ENCODE data around the gene RRH. TPM values are rescaled to one million over a fixed set of nuclear protein-coding genes. Genes with fewer than 3 reads are reported as not detected.
"Not testable (repeated sequence)": the region's sequence is repeated elsewhere in the genome, so short reads cannot be mapped to it uniquely, and the experiment has no call there.

Gene RRH
- total RNA-seq, 1 donor from 2014 or later, result not detected

DNA sequence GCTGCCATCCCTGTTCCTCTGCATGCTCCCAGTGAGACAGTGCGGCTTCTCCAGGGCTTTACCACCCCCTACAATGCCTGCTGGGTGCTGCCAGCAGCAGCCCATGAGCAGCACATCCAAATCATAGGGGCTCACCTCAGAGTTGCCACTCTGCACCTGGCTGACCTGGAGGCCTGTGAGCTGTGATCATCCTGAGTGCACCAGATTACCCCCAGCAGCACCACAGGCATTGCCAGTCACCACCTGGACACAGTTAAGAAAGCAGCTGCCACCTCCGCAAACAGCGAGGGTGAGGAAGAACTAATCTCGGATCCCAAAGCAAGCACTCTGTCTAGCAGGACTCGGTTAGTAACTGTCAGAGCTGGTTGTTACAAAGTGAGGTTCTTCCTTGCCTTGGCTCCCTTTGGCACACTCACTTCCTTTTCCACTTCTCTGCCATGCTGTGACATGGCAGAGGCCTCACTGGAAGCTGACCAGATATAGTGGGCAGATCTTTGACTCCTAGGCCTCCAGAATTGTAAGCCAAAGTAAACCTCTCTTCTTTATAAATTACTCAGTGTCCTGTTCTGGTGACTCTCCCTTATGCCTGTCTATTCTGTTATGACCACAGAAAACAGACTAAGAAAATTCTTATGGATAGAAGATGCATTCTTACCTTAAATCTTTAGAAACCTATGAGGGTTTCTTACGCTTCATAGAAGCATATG lies 45.3 kb downstream of the RRH start:
- TF ChIP-seq, protein P1, sequence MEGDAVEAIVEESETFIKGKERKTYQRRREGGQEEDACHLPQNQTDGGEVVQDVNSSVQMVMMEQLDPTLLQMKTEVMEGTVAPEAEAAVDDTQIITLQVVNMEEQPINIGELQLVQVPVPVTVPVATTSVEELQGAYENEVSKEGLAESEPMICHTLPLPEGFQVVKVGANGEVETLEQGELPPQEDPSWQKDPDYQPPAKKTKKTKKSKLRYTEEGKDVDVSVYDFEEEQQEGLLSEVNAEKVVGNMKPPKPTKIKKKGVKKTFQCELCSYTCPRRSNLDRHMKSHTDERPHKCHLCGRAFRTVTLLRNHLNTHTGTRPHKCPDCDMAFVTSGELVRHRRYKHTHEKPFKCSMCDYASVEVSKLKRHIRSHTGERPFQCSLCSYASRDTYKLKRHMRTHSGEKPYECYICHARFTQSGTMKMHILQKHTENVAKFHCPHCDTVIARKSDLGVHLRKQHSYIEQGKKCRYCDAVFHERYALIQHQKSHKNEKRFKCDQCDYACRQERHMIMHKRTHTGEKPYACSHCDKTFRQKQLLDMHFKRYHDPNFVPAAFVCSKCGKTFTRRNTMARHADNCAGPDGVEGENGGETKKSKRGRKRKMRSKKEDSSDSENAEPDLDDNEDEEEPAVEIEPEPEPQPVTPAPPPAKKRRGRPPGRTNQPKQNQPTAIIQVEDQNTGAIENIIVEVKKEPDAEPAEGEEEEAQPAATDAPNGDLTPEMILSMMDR (IDR thresholded peaks at IDR 0.05), result no peak
- no peaks in the 10 kb centered on the region for H3K27me3 ChIP-seq (ENCODE audit: low read depth)
- H3K27ac ChIP-seq, result no peak overlapping the region
- intact Hi-C loops (cut with DNase I), result no loop called here
- H3K36me3 ChIP-seq, result no peaks in the 10 kb centered on the region
- ATAC-seq (no peak), DNase-seq (no peak)
- no peaks in the 10 kb centered on the region for H3K9me3 ChIP-seq
- H3K4me1 ChIP-seq, result no peaks in the 10 kb centered on the region
- H3K4me3 ChIP-seq, result no peak overlapping the region

DNA sequence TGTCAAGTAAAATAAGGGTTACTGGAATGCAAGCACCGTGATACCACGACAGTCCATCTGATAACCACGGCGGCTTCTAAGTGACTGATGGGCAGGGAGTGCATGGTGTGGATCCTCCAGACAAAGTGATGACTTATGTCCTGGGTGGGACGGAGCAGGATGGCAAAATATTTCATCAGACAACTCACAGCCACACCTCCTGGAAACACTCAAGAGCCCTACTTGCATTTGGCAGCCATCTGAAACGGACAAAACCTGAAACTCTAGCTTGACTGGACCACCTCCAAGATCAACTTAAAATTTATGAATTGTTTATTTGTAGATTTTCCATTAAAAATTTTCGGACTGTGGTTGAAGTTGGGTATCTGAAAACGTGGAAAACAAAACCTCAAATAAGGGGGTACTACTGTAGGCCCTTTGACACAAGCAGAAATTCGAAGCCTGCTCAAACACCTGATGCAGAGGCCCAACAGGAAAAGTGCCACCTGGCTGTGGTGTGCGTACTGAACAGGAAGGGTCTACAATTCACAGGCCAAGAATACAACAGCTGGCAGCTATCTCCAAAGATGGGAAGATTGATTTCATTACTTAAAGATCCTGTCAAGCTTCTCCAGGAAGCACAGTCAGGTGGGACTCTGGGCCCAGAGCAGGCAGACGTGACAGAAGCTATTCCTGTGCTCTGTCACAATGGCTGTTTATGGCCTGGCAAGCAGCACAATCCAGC lies 46.2 kb downstream of the RRH start:
- Histone ChIP-seq H3K36me3 (no peaks in the 10 kb centered on the region), H3K4me1 (no peaks in the 10 kb centered on the region), H3K9me3 (no peaks in the 10 kb centered on the region), H3K4me3 (no peak overlapping the region), H3K27ac (no peak overlapping the region), H3K27me3 (ENCODE audit: low read depth) (peaks cover under 1% of the 10 kb centered on the region)
- TF ChIP-seq, protein P1 (IDR thresholded peaks at IDR 0.05), result no peak
- intact Hi-C loops (cut with DNase I), result no loop called here
- DNase-seq, result no peak
- ATAC-seq, result no peak

DNA sequence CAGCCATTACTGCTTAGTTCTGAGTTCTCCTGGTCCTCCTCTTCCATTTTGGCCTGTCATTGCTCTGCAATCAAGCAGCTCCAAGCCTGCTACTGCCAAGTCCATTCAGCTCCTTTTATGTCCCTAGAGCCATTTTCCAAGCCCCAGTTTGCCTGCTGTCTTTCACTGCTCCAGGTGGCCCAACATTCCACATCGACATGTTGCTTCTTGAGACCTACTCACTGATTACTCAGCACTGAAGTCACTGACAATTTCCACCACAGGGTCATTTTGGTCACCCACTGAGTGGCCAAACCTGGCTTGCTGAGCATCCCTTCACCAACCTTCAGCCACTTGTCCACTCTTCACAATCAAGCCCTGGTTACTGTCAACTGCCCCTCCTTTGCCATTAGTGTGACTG lies 47.3 kb downstream of the RRH start:
- Histone ChIP-seq H3K4me1 (no peaks in the 10 kb centered on the region), H3K4me3 (no peak overlapping the region), H3K27ac (no peak overlapping the region), H3K9me3 (no peaks in the 10 kb centered on the region), H3K36me3 (no peaks in the 10 kb centered on the region), H3K27me3 (ENCODE audit: low read depth) (peaks cover 3% of the 10 kb centered on the region)
- TF ChIP-seq, protein P1 (IDR thresholded peaks at IDR 0.05), result no peak
- DNase-seq (no peak), ATAC-seq (no peak)
- intact Hi-C loops (cut with DNase I), result no loop called here

DNA sequence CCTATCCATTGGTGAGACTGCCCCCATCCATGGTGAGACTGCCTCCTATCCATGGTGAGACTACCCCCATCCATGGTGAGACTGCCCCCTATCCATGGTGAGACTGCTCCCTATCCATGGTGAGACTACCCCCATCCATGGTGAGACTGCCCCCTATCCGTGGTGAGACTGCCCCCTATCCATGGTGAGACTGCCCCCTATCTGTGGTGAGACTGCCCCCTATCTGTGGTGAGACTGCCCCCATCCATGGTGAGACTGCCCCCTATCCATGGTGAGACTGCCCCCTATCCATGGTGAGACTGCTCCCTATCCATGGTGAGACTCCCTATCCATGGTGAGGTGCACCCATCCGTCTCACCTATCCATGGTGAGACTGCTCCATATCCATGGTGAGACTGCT lies 47.8 kb downstream of the RRH start:
- H3K27ac ChIP-seq; intact Hi-C loops (cut with DNase I); ATAC-seq: not testable (repeated sequence)

DNA sequence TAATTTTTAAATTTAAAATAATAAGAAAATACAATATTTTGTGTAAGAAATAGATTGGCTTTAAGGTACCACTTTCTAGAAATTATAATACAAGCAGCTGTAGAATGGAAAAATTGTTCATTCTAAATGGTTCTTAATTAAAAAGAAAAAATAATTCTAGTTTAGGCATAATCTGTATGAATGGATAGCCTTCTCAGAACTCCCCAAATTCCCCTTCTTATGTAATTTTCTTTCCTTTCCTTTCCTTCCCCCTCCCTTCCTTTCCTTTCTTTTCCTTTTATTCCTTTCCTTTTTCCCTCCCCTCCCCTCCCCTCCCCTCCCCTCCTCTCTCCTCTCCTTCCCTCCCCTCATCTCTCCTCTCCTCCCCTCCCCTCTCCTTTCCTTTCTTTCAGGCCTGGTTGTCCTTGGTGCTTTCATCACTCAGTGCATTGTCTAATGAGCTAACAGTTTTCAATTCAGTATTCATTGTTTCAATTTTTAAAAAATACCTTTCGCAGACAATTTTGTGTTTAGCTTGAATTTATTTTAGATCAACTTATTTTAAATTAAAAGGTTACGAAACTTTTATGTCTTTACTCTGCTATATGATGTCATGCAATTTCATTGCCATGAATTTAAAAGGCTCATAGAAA lies 49.0 kb downstream of the RRH start:
- DNase-seq (no peak), ATAC-seq (no peak)
- intact Hi-C loops (cut with DNase I), result no loop called here
- Histone ChIP-seq H3K4me3 (no peak overlapping the region), H3K4me1 (no peaks in the 10 kb centered on the region), H3K27me3 (ENCODE audit: low read depth) (peaks cover 3% of the 10 kb centered on the region), H3K36me3 (no peaks in the 10 kb centered on the region), H3K9me3 (no peaks in the 10 kb centered on the region), H3K27ac (no peak overlapping the region)
- TF ChIP-seq, protein P1 (IDR thresholded peaks at IDR 0.05), result no peak

More for the DNA sequence above, 47.8 kb downstream of the RRH start:
- DNase-seq; H3K36me3 ChIP-seq; H3K4me3 ChIP-seq; H3K4me1 ChIP-seq; H3K27me3 ChIP-seq (ENCODE audit: low read depth); H3K9me3 ChIP-seq: not testable (repeated sequence)

DNA sequence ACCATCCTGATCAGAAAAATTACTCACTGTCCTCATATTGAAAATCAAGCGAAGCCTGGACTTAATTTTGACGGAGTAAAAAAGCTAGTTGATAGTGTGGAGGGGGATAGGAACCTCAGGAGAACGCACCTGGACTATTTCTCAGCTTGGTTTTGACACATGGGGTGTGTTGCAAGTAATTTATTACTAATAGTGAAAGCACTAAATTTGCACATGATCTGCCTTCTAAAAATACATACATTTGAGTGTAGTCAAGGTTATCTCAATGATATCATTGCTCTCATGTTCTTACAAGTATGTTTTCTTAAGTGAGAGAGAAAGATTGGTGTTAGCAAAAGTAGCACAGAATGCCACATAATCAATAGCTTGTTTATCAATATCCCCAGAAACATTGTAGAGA lies 49.6 kb downstream of the RRH start:
- Histone ChIP-seq H3K36me3 (no peaks in the 10 kb centered on the region), H3K27me3 (ENCODE audit: low read depth) (peaks cover 3% of the 10 kb centered on the region), H3K4me1 (no peaks in the 10 kb centered on the region), H3K9me3 (no peaks in the 10 kb centered on the region), H3K27ac (no peak overlapping the region), H3K4me3 (no peak overlapping the region)
- TF ChIP-seq, protein P1 (IDR thresholded peaks at IDR 0.05), result no peak
- DNase-seq (no peak), ATAC-seq (no peak)
- intact Hi-C loops (cut with DNase I), result no loop called here

Data from lower lobe of right lung (tissue), 2 donors.